ENCODE data around the gene TOX3. TPM values are rescaled to one million over a fixed set of nuclear protein-coding genes. Genes with fewer than 3 reads are reported as not detected.

The TOX3 gene
- total RNA-seq, 1 donor from 2014 or later: 48.1 TPM

DNA sequence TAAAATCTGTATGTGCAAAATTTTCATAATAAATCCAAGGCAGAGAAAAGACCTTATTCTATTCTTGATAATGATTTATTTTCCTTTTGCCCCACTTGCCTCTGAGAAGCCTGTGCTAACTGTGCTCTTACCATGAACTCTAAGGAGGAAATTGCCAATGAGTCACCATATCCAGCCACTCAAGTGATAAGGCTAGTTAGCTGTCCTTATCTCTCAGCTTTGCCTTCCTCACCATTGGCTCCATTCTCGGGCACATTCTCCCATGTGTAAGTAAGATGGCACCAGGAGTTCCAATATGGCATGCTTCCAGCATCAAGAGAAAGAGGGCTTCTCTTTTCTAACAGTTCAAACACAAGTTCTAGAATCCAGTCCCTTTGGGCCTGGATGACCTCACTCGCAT, 142.4 kb downstream of the TOX3 start:
- Histone ChIP-seq H3K79me2 (ENCODE audit: low read depth) (no peaks in the 10 kb centered on the region), H3K27me3 (no peaks in the 10 kb centered on the region), H3K4me2 (no peak overlapping the region), H3F3A (ENCODE audit: low read depth) (no peaks in the 10 kb centered on the region), H3K9ac (no peak overlapping the region), H3K27ac (no peak overlapping the region), H3K4me3 (no peak overlapping the region), H4K20me1 (ENCODE audit: low read depth) (no peaks in the 10 kb centered on the region), H3K9me3 (ENCODE audit: low read depth) (no peaks in the 10 kb centered on the region), H3K36me3 (no peaks in the 10 kb centered on the region), H3K4me1 (no peaks in the 10 kb centered on the region), H2AFZ (replicated peaks) (no peak overlapping the region)
- Mint-ChIP-seq H3K4me3 (no peak overlapping the region), H3K4me1 (no peaks in the 10 kb centered on the region), H3K9me3 (no peaks in the 10 kb centered on the region), H3K36me3 (no peaks in the 10 kb centered on the region), H3K27ac (no peak overlapping the region), H3K27me3 (ENCODE audit: insufficient read depth, low read depth) (no peaks in the 10 kb centered on the region)
- TF ChIP-seq EZH2 (IDR thresholded peaks at IDR 0.05) (no peak), EZH2phosphoT487 (IDR thresholded peaks at IDR 0.05) (no peak)
- TF ChIP-seq, protein P1, sequence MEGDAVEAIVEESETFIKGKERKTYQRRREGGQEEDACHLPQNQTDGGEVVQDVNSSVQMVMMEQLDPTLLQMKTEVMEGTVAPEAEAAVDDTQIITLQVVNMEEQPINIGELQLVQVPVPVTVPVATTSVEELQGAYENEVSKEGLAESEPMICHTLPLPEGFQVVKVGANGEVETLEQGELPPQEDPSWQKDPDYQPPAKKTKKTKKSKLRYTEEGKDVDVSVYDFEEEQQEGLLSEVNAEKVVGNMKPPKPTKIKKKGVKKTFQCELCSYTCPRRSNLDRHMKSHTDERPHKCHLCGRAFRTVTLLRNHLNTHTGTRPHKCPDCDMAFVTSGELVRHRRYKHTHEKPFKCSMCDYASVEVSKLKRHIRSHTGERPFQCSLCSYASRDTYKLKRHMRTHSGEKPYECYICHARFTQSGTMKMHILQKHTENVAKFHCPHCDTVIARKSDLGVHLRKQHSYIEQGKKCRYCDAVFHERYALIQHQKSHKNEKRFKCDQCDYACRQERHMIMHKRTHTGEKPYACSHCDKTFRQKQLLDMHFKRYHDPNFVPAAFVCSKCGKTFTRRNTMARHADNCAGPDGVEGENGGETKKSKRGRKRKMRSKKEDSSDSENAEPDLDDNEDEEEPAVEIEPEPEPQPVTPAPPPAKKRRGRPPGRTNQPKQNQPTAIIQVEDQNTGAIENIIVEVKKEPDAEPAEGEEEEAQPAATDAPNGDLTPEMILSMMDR (IDR thresholded peaks at IDR 0.05): no peak
- no peak for DNase-seq (ENCODE audit: low spot score)

DNA sequence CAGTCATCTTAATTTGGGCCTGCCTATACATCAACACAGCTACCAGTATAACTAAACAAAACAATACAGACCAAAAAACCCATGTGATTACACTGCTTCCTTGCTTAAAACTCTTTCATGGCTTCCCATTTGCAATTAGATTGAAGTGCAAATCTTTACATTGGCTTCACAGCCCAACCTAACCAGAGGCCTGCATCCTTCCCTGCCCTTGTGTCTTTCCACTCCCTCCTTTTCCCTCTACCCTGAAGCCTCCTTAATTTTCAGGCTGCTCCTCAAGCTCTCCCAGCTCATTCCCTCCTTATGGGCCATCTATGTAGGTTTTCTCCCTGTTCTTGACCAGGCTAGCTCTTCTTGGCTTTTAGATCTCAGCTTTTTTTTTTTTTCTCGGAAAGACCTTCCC, 147.8 kb downstream of the TOX3 start:
- H3K4me1 ChIP-seq: no peaks in the 10 kb centered on the region

DNA sequence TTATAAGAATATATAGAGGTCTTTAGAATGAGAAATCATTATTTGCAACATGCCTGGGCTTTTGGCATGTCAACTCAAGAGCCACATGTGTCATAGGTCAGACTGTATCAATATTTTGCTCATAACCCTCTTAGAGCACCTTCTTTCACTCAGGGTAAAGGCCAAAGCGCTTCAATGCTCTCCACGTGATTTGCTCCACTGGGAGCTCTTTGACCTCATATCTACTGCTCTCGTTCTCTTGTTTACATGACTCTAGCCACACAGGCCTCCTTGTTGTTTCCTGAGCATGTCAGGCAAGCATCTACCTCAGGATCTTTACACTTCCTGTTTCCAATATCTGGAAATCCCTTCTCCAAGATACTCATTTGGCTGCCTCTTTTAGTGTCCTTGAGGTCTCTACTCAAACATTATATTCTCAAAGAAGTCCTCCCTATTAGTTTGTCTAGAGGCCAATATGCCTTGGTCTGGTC, 148.4 kb downstream of the TOX3 start:
- Histone ChIP-seq H3K27me3 (no peaks in the 10 kb centered on the region), H3K4me1 (no peaks in the 10 kb centered on the region), H3K27ac (no peak overlapping the region), H3K79me2 (ENCODE audit: low read depth) (no peaks in the 10 kb centered on the region), H3F3A (ENCODE audit: low read depth) (no peaks in the 10 kb centered on the region), H3K9me3 (ENCODE audit: low read depth) (no peaks in the 10 kb centered on the region), H4K20me1 (ENCODE audit: low read depth) (no peaks in the 10 kb centered on the region), H3K36me3 (no peaks in the 10 kb centered on the region), H2AFZ (replicated peaks) (no peak overlapping the region), H3K9ac (no peak overlapping the region), H3K4me3 (no peak overlapping the region), H3K4me2 (no peak overlapping the region)
- Mint-ChIP-seq H3K27me3 (ENCODE audit: insufficient read depth, low read depth) (no peaks in the 10 kb centered on the region), H3K27ac (no peak overlapping the region), H3K4me3 (no peak overlapping the region), H3K4me1 (no peaks in the 10 kb centered on the region), H3K36me3 (no peaks in the 10 kb centered on the region), H3K9me3 (no peaks in the 10 kb centered on the region)
- no peak for DNase-seq (ENCODE audit: low spot score)
- TF ChIP-seq EZH2phosphoT487 (IDR thresholded peaks at IDR 0.05): no peak
- TF ChIP-seq, protein P1 (IDR thresholded peaks at IDR 0.05): no peak
- no peak for TF ChIP-seq EZH2 (IDR thresholded peaks at IDR 0.05)

More for the DNA sequence above, 147.8 kb downstream of the TOX3 start:
- Mint-ChIP-seq H3K4me3 (no peak overlapping the region), H3K4me1 (no peaks in the 10 kb centered on the region), H3K27me3 (ENCODE audit: insufficient read depth, low read depth) (no peaks in the 10 kb centered on the region), H3K36me3 (no peaks in the 10 kb centered on the region), H3K9me3 (no peaks in the 10 kb centered on the region), H3K27ac (no peak overlapping the region)
- Histone ChIP-seq H3K27me3 (no peaks in the 10 kb centered on the region), H3K4me2 (no peak overlapping the region), H3K9ac (no peak overlapping the region), H3K79me2 (ENCODE audit: low read depth) (no peaks in the 10 kb centered on the region), H3F3A (ENCODE audit: low read depth) (no peaks in the 10 kb centered on the region), H3K27ac (no peak overlapping the region), H3K9me3 (ENCODE audit: low read depth) (no peaks in the 10 kb centered on the region), H3K4me3 (no peak overlapping the region), H4K20me1 (ENCODE audit: low read depth) (no peaks in the 10 kb centered on the region), H2AFZ (replicated peaks) (no peak overlapping the region), H3K36me3 (no peaks in the 10 kb centered on the region)
- TF ChIP-seq, protein P1 (IDR thresholded peaks at IDR 0.05): no peak
- TF ChIP-seq EZH2phosphoT487 (IDR thresholded peaks at IDR 0.05): no peak
- no peak for TF ChIP-seq EZH2 (IDR thresholded peaks at IDR 0.05)
- DNase-seq (ENCODE audit: low spot score): no peak

Measured in neural progenitor cell (in vitro differentiated cells).